H1 (cell line): ENCODE measurements around the gene SGMS1.

Source experiments
- BRCA1 ChIP-seq: IDR thresholded peaks from 2 replicates; pipeline ENCODE4 v1.6.1; 2012; ENCODE audit warnings: low read depth, low read length, improper control_type of control experiment
- CEBPB ChIP-seq: IDR thresholded peaks from 2 replicates; pipeline ENCODE4 v1.6.1; 2012; ENCODE audit warnings: low read depth, low read length
- CHD2 ChIP-seq: IDR thresholded peaks from 2 replicates; pipeline ENCODE4 v1.6.1; 2012; ENCODE audit warnings: low read length, improper control_type of control experiment
- CTCF ChIP-seq, 3 experiments: IDR thresholded peaks; 1 replicate in 2 of 3; 2 replicates in 1 of 3; pipeline versions ENCODE4 v1.5.1 to v1.6.1; 2011; ENCODE audit warnings: low read length in 3 of 3, mild to moderate bottlenecking in 3 of 3, inconsistent platforms in 2 of 3, low read depth in 1 of 3, moderate library complexity in 1 of 3; ENCODE audit not compliant: insufficient read depth in 1 of 3; ENCODE audit errors: control extremely low read depth in 1 of 3
- POLR2A ChIP-seq, 2 experiments: IDR thresholded peaks; 1 replicate in 1 of 2; 2 replicates in 1 of 2; pipeline ENCODE4 v1.6.1; 2011; ENCODE audit warnings: low read depth in 2 of 2, low read length in 2 of 2, mild to moderate bottlenecking in 2 of 2; ENCODE audit errors: control extremely low read depth in 1 of 2
- TAF1 ChIP-seq: IDR thresholded peaks from 2 replicates; pipeline ENCODE4 v1.6.1; 2011; ENCODE audit warnings: mild to moderate bottlenecking, low read depth, low read length

GRCh38 chr10:50623663-50624412 lies at the start of gene SGMS1:
- TF ChIP-seq CEBPB: no peak
- TF ChIP-seq CTCF (IDR thresholded peaks at IDR 0.05; ENCODE audit: control extremely low read depth in 1 of 3, insufficient read depth in 1 of 3, low read depth in 1 of 3, low read length in 3 of 3): no peak
- TF ChIP-seq POLR2A (IDR thresholded peaks at IDR 0.05; ENCODE audit: control extremely low read depth in 1 of 2, low read depth in 2 of 2, low read length in 2 of 2): no peak
- no peak; the same call in 1 of the 2 replicates for TF ChIP-seq TAF1
- no peak for TF ChIP-seq BRCA1
- TF ChIP-seq CHD2: no peak
